GM21528 (cell line): ENCODE results near the gene RTN3.

ENCODE experiments used
- ATAC-seq: cut with Tn5 transposase; IDR thresholded peaks from one replicate; pipeline ENCODE4 v1.9.1; 2021; ENCODE audit warnings: mild to moderate bottlenecking, moderate library complexity; ENCODE audit not compliant: unreplicated experiment, low FRiP score

Gene RTN3

GRCh38 chr11:63729326-63729725, 48.0 kb downstream of the RTN3 start:
- ATAC-seq = no peak

GRCh38 chr11:63736864-63737263, 55.6 kb downstream of the RTN3 start:
- ATAC-seq = no peak

GRCh38 chr11:63737718-63738117, 56.4 kb downstream of the RTN3 start:
- ATAC-seq = no peak

GRCh38 chr11:63738720-63739360, 57.5 kb downstream of the RTN3 start:
- no peak for ATAC-seq

- no peak for ATAC-seq
Observed at GRCh38 chr11:63745304-63746170, 64.2 kb downstream of the RTN3 start.

GRCh38 chr11:63747011-63747410, 65.7 kb downstream of the RTN3 start:
- ATAC-seq = no peak

- no peak for ATAC-seq
Observed at GRCh38 chr11:63749624-63750023, 68.3 kb downstream of the RTN3 start.

- ATAC-seq = no peak
Observed at GRCh38 chr11:63756919-63757761, 75.8 kb downstream of the RTN3 start.

GRCh38 chr11:63760487-63761079, 79.3 kb downstream of the RTN3 start:
- no peak for ATAC-seq

- ATAC-seq = no peak
Observed at GRCh38 chr11:63761188-63761587, 79.9 kb downstream of the RTN3 start.

GRCh38 chr11:63761931-63762653, 80.8 kb downstream of the RTN3 start:
- ATAC-seq = no peak

GRCh38 chr11:63762654-63763495, 81.6 kb downstream of the RTN3 start:
- no peak for ATAC-seq

GRCh38 chr11:63763496-63764339, 82.4 kb downstream of the RTN3 start:
- ATAC-seq = no peak

- ATAC-seq = no peak
Observed at GRCh38 chr11:63764340-63764678, 83.0 kb downstream of the RTN3 start.

GRCh38 chr11:63764679-63765647, 83.7 kb downstream of the RTN3 start:
- no peak for ATAC-seq

GRCh38 chr11:63765688-63766241, 84.5 kb downstream of the RTN3 start:
- ATAC-seq = no peak
